Measurements from ENCODE around the gene CD247. TPM values are rescaled to one million over a fixed set of nuclear protein-coding genes. Genes with fewer than 3 reads are reported as not detected.

Gene CD247
- total RNA-seq, 1 experiment from 2014 or later, result 1.4 TPM

DNA sequence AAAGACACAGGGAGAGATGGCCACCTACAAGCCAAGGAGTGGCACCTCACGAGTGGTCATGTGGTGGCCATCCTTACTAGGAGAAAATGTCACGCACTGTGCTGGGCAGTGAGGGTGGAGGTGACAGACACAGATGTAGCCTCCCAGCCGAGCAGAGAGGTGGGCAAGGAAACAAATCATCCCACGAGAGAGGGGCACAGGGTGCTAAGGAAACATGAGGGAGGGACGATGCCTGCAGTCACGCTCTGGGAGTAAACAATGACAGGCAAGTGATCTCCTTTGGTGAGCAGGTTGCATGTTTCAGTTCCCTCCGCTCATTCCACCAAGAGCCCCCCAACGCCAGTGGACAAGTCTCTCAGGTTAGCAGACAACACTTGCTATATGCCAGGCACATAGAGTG lies 65.8 kb downstream of the CD247 start:
- Histone ChIP-seq H3K27ac (ENCODE audit: low read depth, low read length, poor library complexity, severe bottlenecking) (no peak overlapping the region), H3K4me3 (ENCODE audit: low read depth, low read length, poor library complexity, severe bottlenecking) (no peak overlapping the region), H3K9me3 (ENCODE audit: low read depth, low read length, poor library complexity, severe bottlenecking) (no peaks in the 10 kb centered on the region), H3K27me3 (replicated peaks; ENCODE audit: insufficient read depth, low read depth, low read length, poor library complexity) (no peaks in the 10 kb centered on the region), H3K36me3 (ENCODE audit: insufficient read depth, low read length, poor library complexity, severe bottlenecking) (no peaks in the 10 kb centered on the region), H3K4me1 (ENCODE audit: insufficient read depth, low read length, poor library complexity, severe bottlenecking) (peaks cover under 1% of the 10 kb centered on the region)
- CTCF ChIA-PET, result no interaction called here
- POLR2A ChIA-PET (ENCODE audit: low non-redundant PET), result no interaction called here
- intact Hi-C loops (cut with micrococcal nuclease; ENCODE audit: unreplicated experiment), result no loop called here
- TF ChIP-seq, protein P1, sequence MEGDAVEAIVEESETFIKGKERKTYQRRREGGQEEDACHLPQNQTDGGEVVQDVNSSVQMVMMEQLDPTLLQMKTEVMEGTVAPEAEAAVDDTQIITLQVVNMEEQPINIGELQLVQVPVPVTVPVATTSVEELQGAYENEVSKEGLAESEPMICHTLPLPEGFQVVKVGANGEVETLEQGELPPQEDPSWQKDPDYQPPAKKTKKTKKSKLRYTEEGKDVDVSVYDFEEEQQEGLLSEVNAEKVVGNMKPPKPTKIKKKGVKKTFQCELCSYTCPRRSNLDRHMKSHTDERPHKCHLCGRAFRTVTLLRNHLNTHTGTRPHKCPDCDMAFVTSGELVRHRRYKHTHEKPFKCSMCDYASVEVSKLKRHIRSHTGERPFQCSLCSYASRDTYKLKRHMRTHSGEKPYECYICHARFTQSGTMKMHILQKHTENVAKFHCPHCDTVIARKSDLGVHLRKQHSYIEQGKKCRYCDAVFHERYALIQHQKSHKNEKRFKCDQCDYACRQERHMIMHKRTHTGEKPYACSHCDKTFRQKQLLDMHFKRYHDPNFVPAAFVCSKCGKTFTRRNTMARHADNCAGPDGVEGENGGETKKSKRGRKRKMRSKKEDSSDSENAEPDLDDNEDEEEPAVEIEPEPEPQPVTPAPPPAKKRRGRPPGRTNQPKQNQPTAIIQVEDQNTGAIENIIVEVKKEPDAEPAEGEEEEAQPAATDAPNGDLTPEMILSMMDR (conservative IDR thresholded peaks at IDR 0.05; ENCODE audit: low read depth, low read length), result no peak
- TF ChIP-seq EZH2 (IDR thresholded peaks at IDR 0.05; ENCODE audit: borderline replicate concordance, low read depth, low read length, poor library complexity, severe bottlenecking), result no peak
- DNase-seq (ENCODE audit: low spot score), result no peak
- BruUV-seq (replicated peaks), result no TSS peak

DNA sequence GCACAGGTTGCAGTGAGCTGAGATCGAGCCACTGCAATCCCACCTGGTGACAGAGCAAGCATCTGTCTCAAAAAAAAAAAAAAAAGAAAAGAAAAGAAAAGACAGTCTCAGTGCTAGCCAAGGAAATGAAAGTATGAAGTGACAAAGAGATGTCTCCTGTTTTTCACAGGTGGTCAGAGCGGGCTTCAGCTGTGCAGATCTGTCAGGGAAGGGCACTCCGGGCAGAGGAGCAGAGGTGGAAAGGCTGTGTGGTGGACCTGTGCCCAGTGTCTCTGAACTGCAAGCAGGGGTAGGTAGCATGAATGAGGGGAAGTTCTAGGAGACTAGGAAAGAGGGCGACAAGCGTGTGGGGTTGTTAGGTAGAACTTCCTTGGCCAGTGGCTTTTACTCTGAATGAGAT lies 67.5 kb downstream of the CD247 start:
- no peak for DNase-seq (ENCODE audit: low spot score)
- H3K27ac ChIP-seq (ENCODE audit: low read depth, low read length, poor library complexity, severe bottlenecking), result no peak overlapping the region
- intact Hi-C loops (cut with micrococcal nuclease; ENCODE audit: unreplicated experiment), result no loop called here
- CTCF ChIA-PET, result interaction anchor here (0.7 kb wide), 1 partner anchor 52 kb away, joined by 4 read pairs; no protein-coding TSS in a partner anchor
- peaks cover 4% of the 10 kb centered on the region for H3K4me1 ChIP-seq (ENCODE audit: insufficient read depth, low read length, poor library complexity, severe bottlenecking)
- H3K4me3 ChIP-seq (ENCODE audit: low read depth, low read length, poor library complexity, severe bottlenecking), result no peak overlapping the region
- POLR2A ChIA-PET (ENCODE audit: low non-redundant PET), result no interaction called here
- BruUV-seq (replicated peaks), result no TSS peak
- no peak for TF ChIP-seq EZH2 (IDR thresholded peaks at IDR 0.05; ENCODE audit: borderline replicate concordance, low read depth, low read length, poor library complexity, severe bottlenecking)
- TF ChIP-seq, protein P1 (conservative IDR thresholded peaks at IDR 0.05; ENCODE audit: low read depth, low read length), result no peak
- H3K36me3 ChIP-seq (ENCODE audit: insufficient read depth, low read length, poor library complexity, severe bottlenecking), result no peaks in the 10 kb centered on the region
- H3K9me3 ChIP-seq (ENCODE audit: low read depth, low read length, poor library complexity, severe bottlenecking), result no peaks in the 10 kb centered on the region
- H3K27me3 ChIP-seq (replicated peaks; ENCODE audit: insufficient read depth, low read depth, low read length, poor library complexity), result no peaks in the 10 kb centered on the region

DNA sequence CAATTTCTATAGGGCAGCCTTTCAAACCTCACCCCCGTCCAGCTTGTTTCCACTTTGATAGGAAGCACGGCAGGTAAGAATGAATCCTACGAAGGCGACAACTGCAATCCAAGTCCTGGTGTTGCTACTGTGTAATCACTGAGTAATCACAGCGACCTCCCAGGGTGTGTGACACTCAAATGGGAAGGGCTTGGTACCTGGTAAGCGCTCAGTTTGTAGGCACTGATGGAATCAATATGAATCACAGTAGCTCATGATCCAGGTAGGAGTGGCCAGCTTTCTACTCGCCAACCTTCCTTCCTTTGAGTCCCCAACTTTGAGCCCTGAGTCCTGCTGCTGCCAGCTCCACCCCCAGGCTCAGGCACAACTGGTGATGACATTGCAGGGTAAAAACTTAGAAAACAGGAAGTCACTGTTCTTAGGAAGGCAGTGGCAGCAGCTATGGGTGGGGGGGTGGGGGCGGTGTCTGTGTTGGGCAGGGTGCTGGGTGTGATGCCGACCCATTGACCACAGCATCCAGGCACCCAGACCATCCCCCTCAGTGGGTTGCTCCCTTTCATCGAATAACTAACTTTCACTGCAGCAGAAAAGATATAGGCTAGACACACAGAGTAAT lies 70.7 kb downstream of the CD247 start:
- BruUV-seq (replicated peaks), result no TSS peak
- H3K27ac ChIP-seq (ENCODE audit: low read depth, low read length, poor library complexity, severe bottlenecking), result no peak overlapping the region
- H3K4me3 ChIP-seq (ENCODE audit: low read depth, low read length, poor library complexity, severe bottlenecking), result no peak overlapping the region
- ChIA-PET POLR2A (ENCODE audit: low non-redundant PET) (no interaction called here), CTCF (no interaction called here)
- TF ChIP-seq, protein P1 (conservative IDR thresholded peaks at IDR 0.05; ENCODE audit: low read depth, low read length), result no peak
- no peak for TF ChIP-seq EZH2 (IDR thresholded peaks at IDR 0.05; ENCODE audit: borderline replicate concordance, low read depth, low read length, poor library complexity, severe bottlenecking)
- H3K9me3 ChIP-seq (ENCODE audit: low read depth, low read length, poor library complexity, severe bottlenecking), result no peaks in the 10 kb centered on the region
- H3K4me1 ChIP-seq (ENCODE audit: insufficient read depth, low read length, poor library complexity, severe bottlenecking), result peaks cover 4% of the 10 kb centered on the region
- H3K27me3 ChIP-seq (replicated peaks; ENCODE audit: insufficient read depth, low read depth, low read length, poor library complexity), result no peaks in the 10 kb centered on the region
- no peaks in the 10 kb centered on the region for H3K36me3 ChIP-seq (ENCODE audit: insufficient read depth, low read length, poor library complexity, severe bottlenecking)
- intact Hi-C loops (cut with micrococcal nuclease; ENCODE audit: unreplicated experiment), result loop anchor here (10.0 kb wide), 1 partner anchor 87 kb away; no protein-coding TSS in a partner anchor
- no peak for DNase-seq (ENCODE audit: low spot score)
